DMS114 treated with DMSO at 0.1 percent for 48 hours (cell line): Measurements from ENCODE around the gene CHCHD3.

Source experiments
- DNase-seq: peaks from one replicate; lab custom pipeline; 2025; ENCODE audit not compliant: unreplicated experiment; lab: John Stamatoyannopoulos, UW

The CHCHD3 gene

GRCh38 chr7:132830941-132831340 lies 250.9 kb downstream of the CHCHD3 start:
- no peak for DNase-seq

GRCh38 chr7:132828502-132828901 lies 253.4 kb downstream of the CHCHD3 start:
- DNase-seq, result no peak

GRCh38 chr7:132825932-132826835 lies 255.7 kb downstream of the CHCHD3 start:
- DNase-seq, result no peak

GRCh38 chr7:132825222-132825621 lies 256.7 kb downstream of the CHCHD3 start:
- no peak for DNase-seq

GRCh38 chr7:132819648-132820047 lies 262.2 kb downstream of the CHCHD3 start:
- DNase-seq, result no peak

GRCh38 chr7:132817949-132818348 lies 263.9 kb downstream of the CHCHD3 start:
- DNase-seq, result no peak

- no peak for DNase-seq
These were observed 266.1 kb downstream of the CHCHD3 start for GRCh38 chr7:132815696-132816311.

GRCh38 chr7:132815130-132815529 lies 266.8 kb downstream of the CHCHD3 start:
- no peak for DNase-seq

- DNase-seq, result no peak
These were observed 271.3 kb downstream of the CHCHD3 start for GRCh38 chr7:132810561-132810960.

GRCh38 chr7:132806834-132807233 lies 275.1 kb downstream of the CHCHD3 start:
- no peak for DNase-seq

GRCh38 chr7:132805766-132806165 lies 276.1 kb downstream of the CHCHD3 start:
- no peak for DNase-seq

GRCh38 chr7:132804849-132805485 lies 276.9 kb downstream of the CHCHD3 start:
- DNase-seq, result no peak

- DNase-seq, result no peak
These were observed 281.4 kb downstream of the CHCHD3 start for GRCh38 chr7:132800522-132800921.

GRCh38 chr7:132799081-132799413 lies 282.8 kb downstream of the CHCHD3 start:
- DNase-seq, result no peak

GRCh38 chr7:132797152-132797551 lies 284.7 kb downstream of the CHCHD3 start:
- DNase-seq, result no peak

- no peak for DNase-seq
These were observed 288.4 kb downstream of the CHCHD3 start for GRCh38 chr7:132793474-132793873.

GRCh38 chr7:132791036-132791435 lies 290.9 kb downstream of the CHCHD3 start:
- no peak for DNase-seq

GRCh38 chr7:132790104-132790503 lies 291.8 kb downstream of the CHCHD3 start:
- no peak for DNase-seq

- DNase-seq, result no peak
These were observed 292.6 kb downstream of the CHCHD3 start for GRCh38 chr7:132789281-132789680.

GRCh38 chr7:132785870-132786269 lies 296.0 kb downstream of the CHCHD3 start:
- no peak for DNase-seq

- no peak for DNase-seq
These were observed 297.5 kb downstream of the CHCHD3 start for GRCh38 chr7:132784406-132784805.

- no peak for DNase-seq
These were observed 298.1 kb downstream of the CHCHD3 start for GRCh38 chr7:132783824-132784223.
